ENCODE results near the gene NNAT.

NNAT gene

DNA sequence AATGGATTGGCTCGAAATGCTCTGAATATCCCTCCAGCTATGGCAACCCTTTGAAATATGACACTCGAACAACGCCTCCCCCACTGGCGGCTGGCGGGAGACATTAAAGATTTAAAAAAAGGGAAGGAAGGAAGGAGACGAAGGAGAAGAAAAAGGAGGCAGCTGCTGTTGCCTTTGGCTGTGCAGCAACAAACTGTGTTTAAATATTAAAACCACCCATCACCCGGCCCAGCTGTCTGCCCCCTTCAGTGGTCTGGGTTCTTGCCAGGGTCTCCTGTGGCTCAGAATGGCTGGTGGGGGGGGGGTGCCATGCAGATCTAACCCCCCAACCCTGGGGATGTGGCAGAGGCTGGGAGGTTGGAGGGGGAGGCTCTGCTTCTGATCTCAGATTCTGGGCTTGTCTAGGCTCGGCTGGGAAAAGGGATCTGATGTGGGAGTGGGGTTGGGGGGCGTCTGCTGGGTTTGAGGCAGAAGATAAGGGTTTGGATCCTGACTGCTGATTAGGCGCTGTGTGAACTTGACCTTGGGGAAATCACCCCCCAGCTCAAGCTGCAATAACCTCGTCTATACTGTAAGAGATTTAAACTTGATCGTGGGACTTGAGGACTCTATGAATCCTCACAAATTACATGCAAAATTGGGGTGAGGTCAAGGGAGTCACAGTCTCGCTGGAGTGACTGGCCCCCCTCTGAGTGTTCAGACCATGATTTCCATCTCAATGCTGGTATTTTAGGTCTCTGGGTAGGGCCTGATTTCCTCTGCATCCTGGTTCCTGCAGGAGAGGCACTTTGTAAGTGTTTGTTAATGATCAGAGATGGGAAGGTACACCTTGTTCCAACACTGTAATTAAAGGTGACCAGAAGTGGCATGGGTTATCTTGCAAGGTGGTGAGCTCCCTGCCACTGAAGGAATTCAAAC lies 46.9 kb downstream of the NNAT start:
- no peak for DNase-seq

DNA sequence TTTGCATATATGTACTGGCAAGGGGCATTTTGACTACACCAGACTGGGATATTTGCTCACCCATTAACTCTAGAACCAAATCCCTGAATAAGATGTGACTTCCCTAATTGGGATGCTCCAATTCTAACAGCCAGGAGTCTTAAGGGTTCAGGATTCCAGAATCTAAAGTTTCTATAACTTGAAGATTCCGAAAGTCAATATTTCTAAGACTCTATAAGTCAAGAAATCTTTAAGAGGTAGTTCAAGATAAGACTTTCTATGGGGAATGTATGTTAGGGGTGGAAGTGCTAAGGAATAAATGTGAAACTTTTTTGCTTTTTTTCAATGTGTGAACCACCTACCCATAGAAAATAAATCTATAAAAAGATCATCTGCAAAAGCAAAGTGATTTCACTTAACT lies 49.4 kb downstream of the NNAT start:
- DNase-seq = no peak

DNA sequence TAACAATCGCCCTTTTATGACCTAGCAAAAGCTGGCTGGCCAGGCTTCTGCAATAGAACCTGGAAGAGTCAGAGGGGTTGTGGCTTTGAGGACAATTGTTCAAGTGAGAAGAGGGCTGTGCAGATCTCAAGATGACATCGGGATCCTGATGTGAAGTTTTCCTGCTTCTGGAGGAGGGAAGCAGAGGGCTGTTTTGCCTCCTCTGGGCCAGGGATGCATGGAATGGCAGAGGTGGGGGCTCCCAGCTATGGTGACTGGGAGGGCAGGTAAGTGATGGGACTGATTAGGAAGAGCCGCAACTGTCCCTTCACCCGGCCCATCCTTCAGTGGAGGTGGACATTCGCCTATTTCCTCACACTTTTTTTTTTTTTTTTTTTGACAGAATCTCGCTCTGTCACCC lies 50.0 kb downstream of the NNAT start:
- DNase-seq = no peak

All from CD4-positive, alpha-beta T cell treated with Interleukin-4 for 1 hour (primary cell).